ENCODE measurements around the gene STRC. TPM values are rescaled to one million over a fixed set of nuclear protein-coding genes. Genes with fewer than 3 reads are reported as not detected.
"Not testable (repeated sequence)": the region's sequence is repeated elsewhere in the genome, so short reads cannot be mapped to it uniquely, and the experiment has no call there.

STRC gene
- total RNA-seq, 1 experiment from 2014 or later = 0.22 TPM

DNA sequence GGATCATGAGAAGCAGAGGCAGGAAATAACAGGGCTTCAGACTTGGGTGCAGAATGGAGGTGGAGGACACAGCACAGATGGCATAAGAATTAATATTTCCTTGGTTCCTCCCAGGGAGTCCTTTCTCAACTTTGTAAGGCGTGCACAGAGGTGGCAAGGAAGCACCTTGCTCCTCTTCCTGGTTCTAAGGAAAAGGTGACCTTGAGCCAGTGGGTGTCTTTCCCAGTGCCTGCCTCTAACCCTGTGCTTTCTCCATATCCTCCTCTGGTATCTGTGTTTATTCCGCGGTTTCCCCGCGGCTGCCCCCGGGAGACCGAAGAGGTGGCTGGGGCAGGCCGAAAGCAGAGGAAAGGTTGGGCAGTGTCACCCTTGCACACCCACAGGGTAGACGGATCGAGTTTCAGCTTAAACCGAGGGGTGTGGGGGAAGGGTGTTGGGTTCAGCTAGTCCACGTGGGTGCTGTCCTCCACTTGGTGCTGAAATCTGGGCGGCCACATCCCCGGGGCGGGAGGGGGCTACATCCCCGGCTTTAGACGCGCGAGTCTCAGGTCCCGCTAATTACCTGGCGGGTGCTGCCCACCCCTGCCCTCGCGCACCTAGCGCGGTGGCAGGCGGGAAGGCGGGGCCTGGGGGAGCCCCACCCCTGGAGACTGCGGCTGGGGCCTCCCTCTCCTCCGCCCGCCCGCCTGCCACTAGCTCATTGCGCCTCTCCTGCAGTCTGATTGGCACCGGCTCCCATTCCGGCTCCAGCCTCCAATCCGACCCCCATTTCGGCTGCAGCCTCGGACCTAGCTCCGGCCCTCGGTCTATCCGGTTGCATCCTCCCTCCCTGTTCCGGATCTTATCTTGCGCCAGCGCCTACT lies 25.0 kb downstream of the STRC start, which contains the start of gene CKMT1B:
CKMT1B (plus strand) TSS at position 700 of the 863 bp plus-strand sequence. CDS start 192 bp downstream, outside the sequence.
- H4K20me1 ChIP-seq (ENCODE audit: low read length); H3K9ac ChIP-seq (ENCODE audit: low read length); H3K4me1 ChIP-seq (ENCODE audit: insufficient read depth, low read length); H3K79me2 ChIP-seq (ENCODE audit: low read length); H3K27me3 ChIP-seq (ENCODE audit: low read length); H3K9me2 ChIP-seq (replicated peaks; ENCODE audit: low read length); H3F3A ChIP-seq (ENCODE audit: low read length, unreplicated experiment); H3K4me3 ChIP-seq (ENCODE audit: low read length); H3K36me3 ChIP-seq (ENCODE audit: low read depth, low read length); DNase-seq; intact Hi-C loops (cut with micrococcal nuclease); H3K4me2 ChIP-seq (ENCODE audit: low read length); POLR2A ChIA-PET (ENCODE audit: unreplicated experiment); H2AFZ ChIP-seq (ENCODE audit: low read length); H3K9me3 ChIP-seq (ENCODE audit: low read length); CTCF ChIA-PET; H3K27ac ChIP-seq (ENCODE audit: low read length): not testable (repeated sequence)
- peak; percentile 57 for ATAC-seq
- BruUV-seq (replicated peaks) = TSS peak; percentile 57

DNA sequence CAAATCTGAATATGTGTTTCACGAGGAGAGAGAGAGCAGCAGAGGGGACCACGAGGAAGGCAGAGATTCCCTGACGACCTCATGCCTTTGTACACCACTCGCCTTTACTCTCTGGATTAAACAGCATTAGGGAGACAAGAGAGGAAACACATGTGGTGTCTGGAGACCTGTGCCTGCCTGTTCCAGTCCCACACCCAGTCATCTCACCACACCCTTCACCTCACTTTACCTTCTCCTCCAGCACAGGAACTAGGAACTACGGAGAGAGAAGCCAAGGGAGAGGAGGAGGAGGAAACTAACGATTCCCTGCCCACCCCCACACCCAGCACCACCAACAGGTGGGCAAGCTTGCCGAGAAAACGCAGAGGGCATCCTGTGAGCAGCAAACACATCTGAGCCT lies 25.8 kb downstream of the STRC start:
- POLR2A ChIA-PET (ENCODE audit: unreplicated experiment); BruUV-seq (replicated peaks); H3K9ac ChIP-seq (ENCODE audit: low read length); H3K36me3 ChIP-seq (ENCODE audit: low read depth, low read length); DNase-seq; H2AFZ ChIP-seq (ENCODE audit: low read length); H3K4me2 ChIP-seq (ENCODE audit: low read length); ATAC-seq; H3K79me2 ChIP-seq (ENCODE audit: low read length); H3K9me3 ChIP-seq (ENCODE audit: low read length); H3K4me3 ChIP-seq (ENCODE audit: low read length); CTCF ChIA-PET; intact Hi-C loops (cut with micrococcal nuclease); H3K4me1 ChIP-seq (ENCODE audit: insufficient read depth, low read length); H3K27me3 ChIP-seq (ENCODE audit: low read length); H3K27ac ChIP-seq (ENCODE audit: low read length); H3K9me2 ChIP-seq (replicated peaks; ENCODE audit: low read length); H3F3A ChIP-seq (ENCODE audit: low read length, unreplicated experiment); H4K20me1 ChIP-seq (ENCODE audit: low read length): not testable (repeated sequence)

GRCh38 chr15:43589778-43590466 lies 28.7 kb downstream of the STRC start, which contains the start of gene PPIP5K1:
TSS of gene PPIP5K1 (minus strand) at chr15:43590208. CDS start at chr15:43584504, 5,704 bp downstream.
- H3K9me2 ChIP-seq (replicated peaks; ENCODE audit: low read length); H3K4me3 ChIP-seq (ENCODE audit: low read length); H3K27me3 ChIP-seq (ENCODE audit: low read length); CTCF ChIA-PET; H3K4me1 ChIP-seq (ENCODE audit: insufficient read depth, low read length); H3K36me3 ChIP-seq (ENCODE audit: low read depth, low read length); intact Hi-C loops (cut with micrococcal nuclease); POLR2A ChIA-PET (ENCODE audit: unreplicated experiment); H3K9ac ChIP-seq (ENCODE audit: low read length); H2AFZ ChIP-seq (ENCODE audit: low read length); DNase-seq; H3K4me2 ChIP-seq (ENCODE audit: low read length); H3K27ac ChIP-seq (ENCODE audit: low read length); H4K20me1 ChIP-seq (ENCODE audit: low read length); H3K79me2 ChIP-seq (ENCODE audit: low read length); H3K9me3 ChIP-seq (ENCODE audit: low read length); BruUV-seq (replicated peaks); H3F3A ChIP-seq (ENCODE audit: low read length, unreplicated experiment): not testable (repeated sequence)
- ATAC-seq = peak; percentile 93

DNA sequence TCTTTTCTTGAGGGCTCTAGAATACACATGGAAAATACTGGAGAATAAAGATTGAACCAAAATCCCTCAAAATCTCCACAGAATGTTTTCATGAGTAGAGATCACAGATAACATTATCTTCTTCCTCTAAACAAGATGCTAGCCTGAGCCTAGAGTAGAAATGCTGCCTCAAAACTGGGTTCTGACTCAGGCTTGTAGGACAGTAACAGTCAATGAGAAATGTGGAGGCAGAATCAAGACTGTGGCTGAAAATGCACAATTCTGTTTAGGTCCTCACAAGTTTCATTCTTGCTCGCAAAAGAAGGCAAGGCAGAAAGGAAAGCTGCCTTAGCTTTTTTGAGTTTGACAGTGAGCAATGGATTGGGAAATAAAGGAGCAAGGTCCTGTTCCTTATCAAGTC lies 44.0 kb downstream of the STRC start:
- H3K9me2 ChIP-seq (replicated peaks; ENCODE audit: low read length); H3K4me3 ChIP-seq (ENCODE audit: low read length); POLR2A ChIA-PET (ENCODE audit: unreplicated experiment); BruUV-seq (replicated peaks); intact Hi-C loops (cut with micrococcal nuclease); DNase-seq; H3K4me2 ChIP-seq (ENCODE audit: low read length); H3F3A ChIP-seq (ENCODE audit: low read length, unreplicated experiment); H4K20me1 ChIP-seq (ENCODE audit: low read length); H3K36me3 ChIP-seq (ENCODE audit: low read depth, low read length); H3K4me1 ChIP-seq (ENCODE audit: insufficient read depth, low read length); ATAC-seq; H3K27me3 ChIP-seq (ENCODE audit: low read length); H3K27ac ChIP-seq (ENCODE audit: low read length); H3K9me3 ChIP-seq (ENCODE audit: low read length); H3K79me2 ChIP-seq (ENCODE audit: low read length); H3K9ac ChIP-seq (ENCODE audit: low read length); CTCF ChIA-PET; H2AFZ ChIP-seq (ENCODE audit: low read length): not testable (repeated sequence)

DNA sequence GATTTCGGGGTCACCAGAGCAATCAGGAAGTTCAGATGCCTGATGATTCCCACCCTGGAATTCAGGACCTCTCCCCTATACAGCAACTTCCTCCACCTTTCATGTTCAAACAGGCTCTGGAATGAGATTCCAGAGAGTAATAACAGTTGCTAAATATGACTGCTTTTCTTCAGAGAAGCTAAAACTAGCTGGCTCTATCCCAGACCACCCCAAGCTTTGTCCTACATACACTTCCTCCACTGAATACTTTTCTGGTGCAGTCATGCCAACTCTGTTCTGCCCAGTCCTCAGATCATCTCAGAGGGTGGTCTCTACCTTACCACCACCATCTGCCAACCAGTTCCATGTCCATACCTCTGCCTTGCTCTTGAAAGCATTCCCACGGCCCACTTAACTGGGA lies 52.0 kb downstream of the STRC start:
- H3K36me3 ChIP-seq (ENCODE audit: low read depth, low read length); H3K4me2 ChIP-seq (ENCODE audit: low read length); H3F3A ChIP-seq (ENCODE audit: low read length, unreplicated experiment); H3K27me3 ChIP-seq (ENCODE audit: low read length); POLR2A ChIA-PET (ENCODE audit: unreplicated experiment); H3K79me2 ChIP-seq (ENCODE audit: low read length); intact Hi-C loops (cut with micrococcal nuclease); H3K27ac ChIP-seq (ENCODE audit: low read length); H3K9ac ChIP-seq (ENCODE audit: low read length); CTCF ChIA-PET; H3K4me3 ChIP-seq (ENCODE audit: low read length); H2AFZ ChIP-seq (ENCODE audit: low read length); H4K20me1 ChIP-seq (ENCODE audit: low read length); DNase-seq; H3K9me3 ChIP-seq (ENCODE audit: low read length); ATAC-seq; BruUV-seq (replicated peaks); H3K4me1 ChIP-seq (ENCODE audit: insufficient read depth, low read length); H3K9me2 ChIP-seq (replicated peaks; ENCODE audit: low read length): not testable (repeated sequence)

GRCh38 chr15:43563793-43564192 lies 54.8 kb downstream of the STRC start:
- H3K4me2 ChIP-seq (ENCODE audit: low read length); H3K27me3 ChIP-seq (ENCODE audit: low read length); H4K20me1 ChIP-seq (ENCODE audit: low read length); intact Hi-C loops (cut with micrococcal nuclease); H3K4me1 ChIP-seq (ENCODE audit: insufficient read depth, low read length); BruUV-seq (replicated peaks); H3K9me2 ChIP-seq (replicated peaks; ENCODE audit: low read length); H3K27ac ChIP-seq (ENCODE audit: low read length); H3K4me3 ChIP-seq (ENCODE audit: low read length); POLR2A ChIA-PET (ENCODE audit: unreplicated experiment); DNase-seq; H3K36me3 ChIP-seq (ENCODE audit: low read depth, low read length); H3K79me2 ChIP-seq (ENCODE audit: low read length); H3K9ac ChIP-seq (ENCODE audit: low read length); H3F3A ChIP-seq (ENCODE audit: low read length, unreplicated experiment); H3K9me3 ChIP-seq (ENCODE audit: low read length); CTCF ChIA-PET; H2AFZ ChIP-seq (ENCODE audit: low read length); ATAC-seq: not testable (repeated sequence)
